H1 (cell line): Measurements from ENCODE around the gene RNFT2. TPM values are rescaled to one million over a fixed set of nuclear protein-coding genes. Genes with fewer than 3 reads are reported as not detected.

Experiments used
- CTCF ChIA-PET: fragments of 300-600 bp; sonication (Branson Sonifier 250); formaldehyde crosslinking; loops from one replicate; lab custom pipeline; 2021; ENCODE audit not compliant: partially characterized antibody; lab: Charles Lee
- POLR2A ChIA-PET: fragments of 300-600 bp; sonication (Branson Sonifier 250); formaldehyde crosslinking; loops from one replicate; lab custom pipeline; 2021; ENCODE audit warnings: inconsistent platforms; ENCODE audit not compliant: partially characterized antibody; lab: Charles Lee
- DNase-seq, 2 experiments: peaks; one replicate each; pipeline versions ENCODE4 v3.0.0 to v3.0.0-alpha.2; 2010 to 2022; ENCODE audit warnings: low spot score in 2 of 2, low read depth in 1 of 2, mixed read lengths in 1 of 2
- FAIRE-seq: peaks from 2 replicates; lab custom pipeline; 2011; peaks lifted over from hg19 to GRCh38; lab: Jason Lieb, UNC
- H2AFZ ChIP-seq: 2 replicates; pipeline ENCODE4 v1.8.1; 2012; ENCODE audit warnings: low read length, inconsistent platforms
- H2AK5ac ChIP-seq: 2 replicates; pipeline ENCODE4 v1.6.1; 2013; ENCODE audit warnings: low read depth, low read length
- H2BK120ac ChIP-seq: replicated peaks from 2 replicates; pipeline ENCODE3; 2013; ENCODE audit warnings: low read depth, low read length, inconsistent platforms
- H2BK12ac ChIP-seq: 2 replicates; pipeline ENCODE4 v1.6.1; 2013; ENCODE audit warnings: low read depth, low read length
- H2BK15ac ChIP-seq: 2 replicates; pipeline ENCODE4 v1.6.1; 2013; ENCODE audit warnings: low read length
- H2BK20ac ChIP-seq: 2 replicates; pipeline ENCODE4 v1.6.1; 2013; ENCODE audit warnings: low read length
- H2BK5ac ChIP-seq: 2 replicates; pipeline ENCODE4 v1.6.1; 2013; ENCODE audit warnings: low read depth, low read length
- H3K14ac ChIP-seq: 2 replicates; pipeline ENCODE4 v1.6.1; 2013; ENCODE audit warnings: inconsistent platforms; ENCODE audit not compliant: insufficient read length
- H3K18ac ChIP-seq: 2 replicates; pipeline ENCODE4 v1.6.1; 2013; ENCODE audit warnings: low read length; ENCODE audit errors: extremely low read depth
- H3K23ac ChIP-seq: 2 replicates; pipeline ENCODE4 v1.6.1; 2013; ENCODE audit warnings: inconsistent platforms; ENCODE audit not compliant: insufficient read length
- H3K23me2 ChIP-seq: 2 replicates; pipeline ENCODE4 v1.6.1; 2013; ENCODE audit warnings: low read depth, low read length
- H3K27ac ChIP-seq: 2 replicates; pipeline ENCODE4 v1.6.1; 2011; ENCODE audit warnings: low read depth, low read length, inconsistent platforms
- H3K27me3 ChIP-seq, 4 experiments: replicated peaks in 1 of 4; 1 replicate in 1 of 4; 2 replicates in 3 of 4; pipeline versions ENCODE4 v1.6.1 to v1.8.1; 2011 to 2013; ENCODE audit warnings: low read length in 3 of 4, mild to moderate bottlenecking in 3 of 4, inconsistent platforms in 2 of 4, mixed read lengths in 2 of 4, moderate library complexity in 1 of 4; ENCODE audit not compliant: control insufficient read depth in 3 of 4, insufficient read depth in 3 of 4; ENCODE audit errors: extremely low read depth in 1 of 4
- H3K36me3 ChIP-seq, 4 experiments: 2 replicates each; pipeline versions ENCODE4 v1.6.1 to v1.8.1; 2011 to 2013; ENCODE audit warnings: mild to moderate bottlenecking in 4 of 4, low read length in 3 of 4, moderate library complexity in 2 of 4, control low read depth in 1 of 4, inconsistent platforms in 1 of 4; ENCODE audit not compliant: insufficient read depth in 4 of 4, control insufficient read depth in 2 of 4
- H3K4ac ChIP-seq: replicated peaks from 2 replicates; pipeline ENCODE3; 2013; ENCODE audit warnings: low read length, low read depth, mixed read lengths, inconsistent platforms; ENCODE audit not compliant: insufficient read length
- H3K4me1 ChIP-seq, 4 experiments: replicated peaks in 1 of 4; 1 replicate in 1 of 4; 2 replicates in 3 of 4; pipeline versions ENCODE4 v1.6.1 to v1.8.1; 2011 to 2013; ENCODE audit warnings: low read length in 3 of 4, inconsistent platforms in 2 of 4, mixed read lengths in 1 of 4; ENCODE audit not compliant: insufficient read depth in 4 of 4, control insufficient read depth in 3 of 4
- H3K4me2 ChIP-seq, 2 experiments: 2 replicates each; pipeline versions ENCODE4 v1.6.1 to v1.8.1; 2011 to 2013; ENCODE audit warnings: low read depth in 2 of 2, low read length in 2 of 2, control low read depth in 1 of 2, inconsistent platforms in 1 of 2, mild to moderate bottlenecking in 1 of 2; ENCODE audit not compliant: insufficient read depth in 1 of 2
- H3K4me3 ChIP-seq, 4 experiments: fragments of 200-600, 300-600 bp in 1 of 4; sonication (generic), shearing (Covaris generic), sonication (Bioruptor Twin) in 1 of 4; 2 replicates each; pipeline versions ENCODE4 v1.5.1 to v1.8.1; 2011 to 2016; ENCODE audit warnings: low read length in 4 of 4, low read depth in 3 of 4, control low read depth in 2 of 4, inconsistent platforms in 2 of 4, mild to moderate bottlenecking in 2 of 4, mixed read lengths in 1 of 4, moderate library complexity in 1 of 4; ENCODE audit not compliant: insufficient read depth in 2 of 4; ENCODE audit errors: extremely low read depth in 1 of 4
- H3K56ac ChIP-seq: replicated peaks from 2 replicates; pipeline ENCODE3; 2013; ENCODE audit warnings: low read depth, mild to moderate bottlenecking, mixed read lengths, low read length, inconsistent platforms; ENCODE audit not compliant: insufficient read length
- H3K79me1 ChIP-seq: 2 replicates; pipeline ENCODE4 v1.6.1; 2013; ENCODE audit warnings: low read depth, low read length, control low read depth
- H3K79me2 ChIP-seq, 2 experiments: 2 replicates each; pipeline versions ENCODE4 v1.6.1 to v1.8.1; 2012 to 2013; ENCODE audit warnings: low read length in 2 of 2, mild to moderate bottlenecking in 2 of 2, inconsistent platforms in 1 of 2; ENCODE audit not compliant: insufficient read depth in 2 of 2, control insufficient read depth in 1 of 2
- H3K9ac ChIP-seq, 4 experiments: replicated peaks in 1 of 4; 1 replicate in 1 of 4; 2 replicates in 3 of 4; pipeline versions ENCODE4 v1.6.1 to v1.8.1; 2011 to 2013; ENCODE audit warnings: low read depth in 3 of 4, low read length in 3 of 4, control low read depth in 2 of 4, mild to moderate bottlenecking in 2 of 4, moderate library complexity in 2 of 4, inconsistent platforms in 1 of 4; ENCODE audit errors: extremely low read depth in 1 of 4
- H3K9me3 ChIP-seq, 2 experiments: 2 replicates each; pipeline versions ENCODE4 v1.6.1 to v1.8.1; 2012 to 2013; ENCODE audit warnings: mild to moderate bottlenecking in 2 of 2, moderate library complexity in 2 of 2, control low read depth in 1 of 2, inconsistent platforms in 1 of 2, low read depth in 1 of 2, low read length in 1 of 2, mixed read lengths in 1 of 2; ENCODE audit not compliant: insufficient read depth in 2 of 2
- H4K20me1 ChIP-seq, 2 experiments: replicated peaks in 1 of 2; 2 replicates each; pipeline versions ENCODE3 to v1.8.1; 2011 to 2013; ENCODE audit warnings: inconsistent platforms in 2 of 2, low read length in 2 of 2, mild to moderate bottlenecking in 1 of 2; ENCODE audit not compliant: insufficient read depth in 2 of 2, control insufficient read depth in 1 of 2
- H4K5ac ChIP-seq: 2 replicates; pipeline ENCODE4 v1.6.1; 2013; ENCODE audit warnings: low read length, low read depth, mixed read lengths, inconsistent platforms; ENCODE audit not compliant: insufficient read length
- H4K8ac ChIP-seq: 2 replicates; pipeline ENCODE4 v1.8.0; 2013; ENCODE audit warnings: mild to moderate bottlenecking, moderate library complexity, low read length, inconsistent platforms; ENCODE audit not compliant: insufficient read depth; ENCODE audit errors: extremely low read depth
- H4K91ac ChIP-seq: replicated peaks from 2 replicates; pipeline ENCODE3; 2013; ENCODE audit warnings: low read length, mixed read lengths, inconsistent platforms; ENCODE audit not compliant: insufficient read length
- KDM1A ChIP-seq: fragments of 200-600, 300-600 bp; sonication (generic); IDR thresholded peaks from 2 replicates; pipeline ENCODE4 v1.7.1; 2016; ENCODE audit warnings: mild to moderate bottlenecking, low read length, borderline replicate concordance
- TAF1 ChIP-seq: IDR thresholded peaks from 2 replicates; pipeline ENCODE4 v1.6.1; 2011; ENCODE audit warnings: mild to moderate bottlenecking, low read depth, low read length
- TCF12 ChIP-seq: IDR thresholded peaks from 2 replicates; pipeline ENCODE4 v1.6.1; 2011; ENCODE audit warnings: low read depth, mild to moderate bottlenecking, low read length
- ZNF274 ChIP-seq: IDR thresholded peaks from 2 replicates; pipeline ENCODE4 v1.7.0; 2012; ENCODE audit warnings: low read length, borderline replicate concordance; ENCODE audit errors: extremely low read depth
- WGBS, 2 experiments: shearing (Covaris generic) in 1 of 2; methylation state at CpG; one replicate each; pipeline versions ENCODE4 v1.1.6 to v1.1.7; 2013 to 2015; ENCODE audit warnings: low lambda C conversion rate in 2 of 2, mixed read lengths in 2 of 2, inconsistent platforms in 1 of 2, low coverage in 1 of 2, missing lambda C conversion rate in 1 of 2; ENCODE audit not compliant: insufficient replicate concordance in 2 of 2, insufficient coverage in 1 of 2, insufficient read length in 1 of 2; ENCODE audit errors: extremely low coverage in 1 of 2, missing lambda C conversion rate in 1 of 2; 5-methylcytosine and 5-hydroxymethylcytosine counted together
- polyA plus RNA-seq, 7 experiments: library from polyadenylated mRNA; depleted of rRNA in 3 of 7; stranded (reverse) in 5 of 7; unstranded in 2 of 7; fragments of >200 nt in 5 of 7; fragments of 200-250 nt in 2 of 7; gene quantifications; 1 replicate in 5 of 7; 2 replicates in 1 of 7; 4 replicates in 1 of 7; pipeline versions ENCODE4 v1.2.1 to v1.2.3, GENCODE V29; 2011 to 2013; ENCODE audit warnings: missing spikeins in 2 of 7, mixed read lengths in 2 of 7
- total RNA-seq: library from RNA; stranded (reverse); fragmentation: NEBNext Ultra II Directional; extraction: Animal tissue kit (Norgen Biotek cat#: 25700); gene quantifications from 2 replicates; pipeline ENCODE4 v1.2.1, GENCODE V29; 2021

RNFT2 gene
- total and polyA plus RNA-seq, 2 of the 8 experiments (the other 6 are each of a cell fraction or from before 2014, with no cell fraction given) = 14.2 to 33.1 TPM

GRCh38 chr12:116739381-116739887 lies 1.3 kb downstream of the RNFT2 start:
- no peak overlapping the region for H3K27ac ChIP-seq
- WGBS, 2 experiments = 89% methylated on average over 7 of the region's 7 CpGs; no CpG with 5 or more reads in 1 of the 2 experiments
- H3K79me2 ChIP-seq = peaks cover 3 to 31% of the 10 kb centered on the region in 2 experiments; a peak in 3 of 4 replicates
- no peak overlapping the region for H4K91ac ChIP-seq
- no peak overlapping the region for H4K5ac ChIP-seq
- peaks cover 10% of the 10 kb centered on the region; the same call in 1 of the 2 replicates for H3K23me2 ChIP-seq
- H3K56ac ChIP-seq = no peak overlapping the region
- peaks cover 16% of the 10 kb centered on the region for H3K79me1 ChIP-seq
- H3K36me3 ChIP-seq = peaks cover 0 to 20% (median 17%) of the 10 kb centered on the region in 4 experiments; a peak in 5 of 8 replicates
- peaks cover 2 to 9% of the 10 kb centered on the region in 2 experiments for H4K20me1 ChIP-seq
- H3K4me3 ChIP-seq = peak overlapping the region in 1 of 4 experiments; percentile 74; a peak in 2 of 8 replicates
- H2AFZ ChIP-seq = no peak overlapping the region
- no peak overlapping the region for H3K18ac ChIP-seq
- no peaks in the 10 kb centered on the region for H3K27me3 ChIP-seq
- H3K14ac ChIP-seq = no peak overlapping the region
- no peak overlapping the region for H2BK5ac ChIP-seq
- H4K8ac ChIP-seq = no peak overlapping the region
- no peak overlapping the region for H2BK20ac ChIP-seq
- H3K9me3 ChIP-seq = no peaks in the 10 kb centered on the region
- H3K4me2 ChIP-seq = peak overlapping the region; percentile 64 to 98; a peak in 2 of 4 replicates
- H3K23ac ChIP-seq = no peak overlapping the region
- no peak overlapping the region for H2BK15ac ChIP-seq
- FAIRE-seq (no peak), DNase-seq (no peak)
- ChIA-PET POLR2A (no interaction called here), CTCF (interaction anchor here (1.2 kb wide), 1 partner anchor 20 kb away, joined by 3 read pairs; no protein-coding TSS in a partner anchor)
- no peak overlapping the region for H2AK5ac ChIP-seq
- TF ChIP-seq KDM1A = peak; percentile 58; the same call in 1 of the 2 replicates
- no peak for TF ChIP-seq TCF12
- TF ChIP-seq ZNF274 = no peak
- TF ChIP-seq TAF1 = no peak
- peaks cover 0 to 5% (median 2%) of the 10 kb centered on the region in 4 experiments; a peak in 4 of 7 replicates for H3K4me1 ChIP-seq
- no peak overlapping the region for H3K4ac ChIP-seq
- H2BK120ac ChIP-seq = no peak overlapping the region
- H3K9ac ChIP-seq = no peak overlapping the region
- H2BK12ac ChIP-seq = no peak overlapping the region
